GM19455 (cell line): Measurements from ENCODE around the gene ZNF467.

Source experiments
- ATAC-seq: cut with Tn5 transposase; IDR thresholded peaks from one replicate; pipeline ENCODE4 v1.9.1; 2021; ENCODE audit not compliant: unreplicated experiment

ZNF467 gene

GRCh38 chr7:149773446-149774236 lies at the start of gene ZNF467:
Gene ZNF467 (minus strand): TSS chr7:149773588. CDS start chr7:149771032, 2,556 bp downstream.
- no peak for ATAC-seq

GRCh38 chr7:149822353-149822943 lies 49.1 kb upstream of the ZNF467 start:
- ATAC-seq: no peak

- no peak for ATAC-seq
These were observed 48.1 kb upstream of the ZNF467 start for GRCh38 chr7:149821191-149822148.

- no peak for ATAC-seq
These were observed 47.3 kb upstream of the ZNF467 start for GRCh38 chr7:149820622-149821190.

GRCh38 chr7:149819961-149820340 lies 46.6 kb upstream of the ZNF467 start:
- no peak for ATAC-seq

- ATAC-seq: no peak
These were observed 46.0 kb upstream of the ZNF467 start for GRCh38 chr7:149819141-149819960.

GRCh38 chr7:149818536-149818840 lies 45.1 kb upstream of the ZNF467 start:
- no peak for ATAC-seq

GRCh38 chr7:149817836-149818535 lies 44.6 kb upstream of the ZNF467 start:
- ATAC-seq: no peak

GRCh38 chr7:149817301-149817771 lies 43.9 kb upstream of the ZNF467 start:
- ATAC-seq: no peak

- no peak for ATAC-seq
These were observed 43.4 kb upstream of the ZNF467 start for GRCh38 chr7:149816794-149817193.

- no peak for ATAC-seq
These were observed 42.9 kb upstream of the ZNF467 start for GRCh38 chr7:149816267-149816751.

GRCh38 chr7:149815661-149816266 lies 42.4 kb upstream of the ZNF467 start:
- ATAC-seq: no peak

GRCh38 chr7:149815121-149815520 lies 41.7 kb upstream of the ZNF467 start:
- ATAC-seq: no peak

GRCh38 chr7:149814494-149814893 lies 41.1 kb upstream of the ZNF467 start:
- ATAC-seq: no peak

- no peak for ATAC-seq
These were observed 40.1 kb upstream of the ZNF467 start for GRCh38 chr7:149813254-149814035.

- no peak for ATAC-seq
These were observed 38.6 kb upstream of the ZNF467 start for GRCh38 chr7:149811831-149812490.

- no peak for ATAC-seq
These were observed 37.8 kb upstream of the ZNF467 start for GRCh38 chr7:149811221-149811620.

- no peak for ATAC-seq
These were observed 35.8 kb upstream of the ZNF467 start for GRCh38 chr7:149809215-149809614.
